Measurements from ENCODE around the gene TRPM7.
"Not testable (repeated sequence)": the region's sequence is repeated elsewhere in the genome, so short reads cannot be mapped to it uniquely, and the experiment has no call there.

TRPM7 gene

DNA sequence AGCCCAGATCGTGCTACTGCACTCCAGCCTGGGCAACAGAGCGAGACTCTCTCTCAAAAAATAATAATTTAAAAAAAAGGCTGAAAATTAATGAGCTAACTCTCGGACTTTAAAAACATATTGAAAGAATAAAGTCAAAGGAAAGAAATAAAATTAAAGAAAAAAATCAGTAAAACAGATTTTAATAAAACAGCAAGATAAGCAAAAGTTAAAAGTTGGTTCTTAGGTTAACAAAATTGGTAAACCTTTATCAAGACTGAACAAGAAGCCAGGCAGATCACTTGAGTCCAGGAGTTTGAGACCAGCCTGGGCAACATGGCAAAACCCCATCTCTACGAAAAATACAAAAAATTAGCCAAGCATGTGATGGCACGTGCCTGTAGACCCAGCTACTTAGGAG is 20.7 kb downstream of the TRPM7 start:
- DNase-seq (ENCODE audit: low read depth in 2 of 3, low spot score in 1 of 3): no peak

- no peak for DNase-seq (ENCODE audit: low read depth in 2 of 3, low spot score in 1 of 3)
Measured at GRCh38 chr15:50655555-50655954, 31.0 kb downstream of the TRPM7 start.

DNA sequence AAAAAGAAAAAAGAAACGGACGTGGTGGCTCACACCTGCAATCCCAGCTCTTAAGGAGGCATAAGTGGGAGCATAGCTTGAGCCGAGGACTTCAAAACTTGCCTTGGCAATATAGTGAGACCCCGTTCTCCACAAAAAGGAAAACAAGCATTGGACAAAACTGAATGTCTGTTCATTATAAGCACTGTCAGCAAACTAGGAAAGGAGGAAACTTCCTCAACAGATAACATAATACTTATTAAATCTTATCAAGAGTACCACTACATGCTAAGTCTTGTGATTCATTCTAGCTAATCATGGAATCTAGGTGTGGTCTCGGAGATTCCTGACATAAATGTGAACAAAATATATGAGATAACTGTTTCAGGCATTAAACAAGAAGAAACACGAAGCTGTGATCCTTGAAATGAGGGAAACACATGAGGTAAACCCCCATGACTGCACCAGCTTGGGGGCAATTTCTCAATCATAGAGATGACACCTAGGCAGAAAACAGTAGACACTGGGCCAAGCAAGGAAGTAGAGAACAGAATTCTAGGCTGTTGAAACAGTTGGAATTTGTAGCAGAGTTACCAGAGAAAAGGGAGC is 33.3 kb downstream of the TRPM7 start:
- no peak for DNase-seq (ENCODE audit: low read depth in 2 of 3, low spot score in 1 of 3)

GRCh38 chr15:50652671-50653070 is 33.9 kb downstream of the TRPM7 start:
- no peak for DNase-seq (ENCODE audit: low read depth in 2 of 3, low spot score in 1 of 3)

DNA sequence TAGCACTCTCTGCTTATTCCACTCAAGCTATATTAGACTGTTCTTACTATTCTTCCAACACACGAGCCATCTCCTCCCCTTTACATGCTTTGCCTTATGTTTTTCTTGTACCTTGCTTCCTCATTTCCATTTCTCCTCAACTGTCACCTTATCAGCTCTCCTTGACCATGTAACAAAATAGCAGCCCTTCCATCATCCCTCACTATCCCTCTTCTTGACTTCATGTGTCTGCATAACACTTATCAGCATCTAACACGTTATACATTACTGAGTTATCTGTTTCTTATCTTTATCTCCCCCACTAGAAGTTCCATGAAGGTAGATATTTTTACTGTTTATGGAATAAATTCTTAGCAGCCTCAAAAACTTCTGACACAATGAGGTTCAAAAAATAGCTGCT is 45.3 kb downstream of the TRPM7 start:
- no peak for DNase-seq (ENCODE audit: low read depth in 2 of 3, low spot score in 1 of 3)

DNA sequence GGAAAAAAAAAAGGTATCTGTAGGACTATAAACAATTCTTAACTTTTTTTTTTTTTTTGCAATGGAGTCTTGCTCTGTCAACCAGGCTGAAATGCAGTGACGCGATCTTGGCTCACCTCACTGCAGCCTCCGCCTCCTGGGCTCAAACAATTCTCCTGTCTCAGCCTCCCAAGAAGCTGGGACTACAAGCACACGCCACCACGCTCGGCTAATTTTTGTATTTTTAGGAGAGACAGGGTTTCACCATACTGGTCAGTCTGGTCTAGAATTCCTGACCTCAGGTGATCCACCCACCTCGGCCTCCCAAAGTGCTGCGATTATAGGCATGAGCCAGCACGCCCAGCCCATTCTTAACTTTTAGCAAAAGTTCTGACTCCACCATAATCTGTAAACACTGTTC is 50.5 kb downstream of the TRPM7 start:
- DNase-seq (ENCODE audit: low read depth in 2 of 3, low spot score in 1 of 3): no peak

- DNase-seq (ENCODE audit: low read depth in 2 of 3, low spot score in 1 of 3): no peak
Measured at GRCh38 chr15:50633653-50634052, 52.9 kb downstream of the TRPM7 start.

- no peak for DNase-seq (ENCODE audit: low read depth in 2 of 3, low spot score in 1 of 3)
Measured at GRCh38 chr15:50628421-50628820, 58.2 kb downstream of the TRPM7 start.

GRCh38 chr15:50627351-50628055 is 59.1 kb downstream of the TRPM7 start:
- no peak for DNase-seq (ENCODE audit: low read depth in 2 of 3, low spot score in 1 of 3)

DNA sequence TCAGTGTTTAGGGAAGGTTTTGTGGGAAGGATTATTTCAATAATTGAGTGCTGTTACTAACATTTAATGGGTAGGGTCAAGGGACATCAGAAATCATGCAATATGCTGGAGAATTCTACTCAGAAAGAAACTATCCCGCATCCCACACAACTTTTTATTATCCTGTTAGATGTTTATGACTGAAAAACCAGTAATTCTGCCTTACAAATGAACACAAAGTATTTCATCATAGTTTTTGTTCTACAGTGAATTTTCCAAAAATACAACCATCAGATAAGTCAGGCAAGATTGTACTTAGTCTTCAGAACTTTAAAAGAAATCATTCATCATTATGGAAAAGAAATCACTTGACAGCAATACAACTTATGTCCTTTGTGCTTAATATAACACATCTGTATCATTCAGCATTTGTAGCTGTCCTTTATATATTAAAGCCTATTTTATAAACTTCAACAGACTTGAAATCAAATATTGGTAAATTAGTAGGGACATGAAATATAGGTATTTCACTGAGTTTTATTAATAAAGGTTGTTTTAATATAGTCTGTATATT is 61.9 kb downstream of the TRPM7 start:
- no peak for DNase-seq (ENCODE audit: low read depth in 2 of 3, low spot score in 1 of 3)

DNA sequence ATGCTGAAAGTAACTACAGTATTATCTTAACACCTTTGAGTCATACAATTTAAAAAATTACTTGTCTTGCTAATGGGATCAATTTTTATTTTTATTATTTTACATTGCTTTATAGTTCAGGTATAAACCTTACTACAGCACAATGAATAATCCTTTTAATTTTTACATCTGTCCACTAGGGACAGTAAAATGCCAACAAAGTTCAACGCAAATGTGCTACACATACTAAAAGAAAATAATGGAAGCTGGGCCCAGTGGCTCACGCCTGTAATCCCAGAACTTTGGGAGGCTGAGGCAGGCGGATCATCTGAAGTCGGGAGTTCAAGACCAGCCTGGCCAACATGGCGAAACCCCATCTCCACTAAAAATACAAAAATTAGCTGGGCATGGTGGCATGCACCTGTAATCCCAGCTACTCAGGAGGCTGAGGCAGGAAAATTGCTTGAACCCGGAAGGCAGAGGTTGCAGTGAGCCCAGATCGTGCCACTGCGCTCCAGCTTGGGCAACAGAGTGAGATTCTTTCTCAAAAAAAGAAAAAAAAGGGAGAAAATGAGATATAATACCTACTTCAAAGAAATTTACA is 64.1 kb downstream of the TRPM7 start:
- not testable (repeated sequence) for DNase-seq (ENCODE audit: low read depth in 2 of 3, low spot score in 1 of 3)

GRCh38 chr15:50616960-50617359 is 69.6 kb downstream of the TRPM7 start:
- DNase-seq (ENCODE audit: low read depth in 2 of 3, low spot score in 1 of 3): not testable (repeated sequence)

- DNase-seq (ENCODE audit: low read depth in 2 of 3, low spot score in 1 of 3): not testable (repeated sequence)
Measured at GRCh38 chr15:50616554-50616953, 70.0 kb downstream of the TRPM7 start.

- no peak for DNase-seq (ENCODE audit: low read depth in 2 of 3, low spot score in 1 of 3)
Measured at GRCh38 chr15:50613600-50613999, 73.0 kb downstream of the TRPM7 start.

GRCh38 chr15:50607129-50607528 is 79.5 kb downstream of the TRPM7 start:
- no peak for DNase-seq (ENCODE audit: low read depth in 2 of 3, low spot score in 1 of 3)

DNA sequence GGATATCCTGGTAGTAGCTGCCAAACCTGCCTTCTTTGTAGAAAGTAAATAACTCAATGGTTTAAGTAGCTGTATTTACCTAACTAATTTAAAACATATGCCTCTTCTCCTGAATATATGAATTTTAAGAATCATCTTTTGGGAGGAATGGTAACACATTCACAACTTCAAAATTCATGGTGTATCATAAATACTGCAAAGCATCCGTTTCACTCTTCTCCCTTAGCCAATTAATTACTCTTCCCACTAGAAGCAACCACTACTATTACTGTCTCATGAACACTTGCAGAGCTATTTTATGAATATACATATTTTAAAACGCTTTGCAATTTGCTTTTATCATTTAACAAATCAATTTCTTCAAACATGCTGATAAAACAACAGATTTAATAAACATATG is 81.1 kb downstream of the TRPM7 start:
- no peak for DNase-seq (ENCODE audit: low read depth in 2 of 3, low spot score in 1 of 3)

- not testable (repeated sequence) for DNase-seq (ENCODE audit: low read depth in 2 of 3, low spot score in 1 of 3)
Measured at GRCh38 chr15:50602028-50602427, 84.6 kb downstream of the TRPM7 start.

- DNase-seq (ENCODE audit: low read depth in 2 of 3, low spot score in 1 of 3): no peak
Measured at GRCh38 chr15:50594311-50594710, 92.3 kb downstream of the TRPM7 start.

DNA sequence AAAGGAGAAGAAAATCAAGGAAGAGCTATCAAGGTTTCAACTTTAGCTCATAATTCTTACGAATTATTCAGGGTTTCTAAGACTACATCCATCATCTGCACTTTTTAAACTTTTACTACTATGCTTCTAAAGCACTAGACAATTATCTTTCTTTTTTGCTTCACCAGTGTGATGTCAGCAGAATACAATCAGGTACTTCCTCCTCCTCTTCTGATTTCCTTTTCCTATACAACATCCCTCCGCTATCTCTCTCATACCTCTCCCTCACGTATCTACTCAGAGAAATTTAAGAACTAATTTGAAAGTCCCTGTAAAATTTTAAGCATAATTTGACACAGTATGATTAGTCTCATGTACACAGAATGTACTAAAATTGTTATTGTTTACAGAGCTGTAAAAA is 92.8 kb downstream of the TRPM7 start:
- no peak for DNase-seq (ENCODE audit: low read depth in 2 of 3, low spot score in 1 of 3)

DNA sequence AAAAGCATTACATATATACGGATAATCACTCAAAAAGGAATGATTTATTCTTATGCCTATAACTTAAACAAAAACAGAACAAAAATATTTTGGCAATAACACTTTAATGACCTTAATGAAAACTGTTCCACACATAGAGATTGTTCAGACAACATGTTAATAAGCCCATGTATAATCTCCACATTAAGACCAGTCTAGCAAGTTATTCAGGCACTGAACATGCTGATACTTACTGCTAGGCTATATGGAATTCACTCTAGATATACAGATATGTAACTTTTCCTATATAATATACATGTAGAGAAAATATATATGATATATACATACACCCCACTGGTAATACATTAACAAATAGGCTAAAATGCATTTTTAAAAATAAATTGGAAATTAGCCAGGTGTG is 96.3 kb downstream of the TRPM7 start:
- no peak for DNase-seq (ENCODE audit: low read depth in 2 of 3, low spot score in 1 of 3)

DNA sequence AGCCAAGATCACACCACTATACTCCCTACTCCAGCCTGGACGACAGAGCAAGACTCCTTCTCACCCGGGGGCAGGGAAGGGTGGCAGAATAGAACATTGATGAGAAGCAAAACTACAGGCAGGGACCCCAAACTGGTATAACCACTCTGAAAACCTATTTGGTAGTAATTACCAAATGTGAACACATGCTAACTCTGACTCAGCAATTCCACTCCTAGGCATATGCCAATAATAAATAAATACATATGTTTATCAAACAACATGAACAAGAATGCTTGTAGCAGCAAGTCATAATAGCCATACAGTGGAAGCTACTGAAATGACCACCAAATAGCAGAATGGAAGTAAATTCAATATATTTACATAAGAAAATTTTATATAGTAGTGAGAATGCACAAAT is 109.1 kb downstream of the TRPM7 start:
- no peak for DNase-seq (ENCODE audit: low read depth in 2 of 3, low spot score in 1 of 3)

GRCh38 chr15:50576166-50576565 is 110.4 kb downstream of the TRPM7 start:
- no peak for DNase-seq (ENCODE audit: low read depth in 2 of 3, low spot score in 1 of 3)

Data from stimulated activated CD4-positive, alpha-beta T cell treated with anti-CD3 and anti-CD28 coated beads, Interleukin-12 subunit alpha, Interleukin-12 subunit beta, amount 100 ng/mL, for 48 hours (primary cell).